Measurements from ENCODE around the gene ISG20L2. TPM values are rescaled to one million over a fixed set of nuclear protein-coding genes. Genes with fewer than 3 reads are reported as not detected.

Gene ISG20L2
- total and polyA plus RNA-seq, 2 donors (not counting 3 experiments of a cell fraction or from before 2014, with no cell fraction given): 33.2 to 35.3 TPM

DNA sequence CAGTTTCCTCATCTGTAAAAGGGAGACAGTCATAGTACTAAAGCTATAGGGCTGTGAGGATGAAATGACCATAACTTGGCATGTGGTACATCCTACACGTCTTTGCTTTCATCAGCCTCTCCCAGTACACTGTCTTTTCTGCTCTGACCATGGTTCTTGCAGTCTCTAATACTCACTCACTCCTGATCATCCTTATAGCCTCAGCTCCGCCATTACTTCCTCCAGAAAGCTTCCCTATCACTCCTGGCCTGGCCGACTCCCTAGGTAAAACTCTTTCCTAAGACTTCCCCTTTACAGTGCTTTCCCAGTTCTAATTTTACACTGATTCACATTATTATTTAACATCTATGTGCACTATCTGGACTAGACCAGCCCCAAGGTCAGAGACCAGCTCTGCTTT, 17.3 kb upstream of the ISG20L2 start:
- Histone ChIP-seq H3K36me3 (ENCODE audit: control insufficient read depth in 2 of 2, extremely low read depth in 1 of 2, insufficient read depth in 2 of 2, low read length in 2 of 2) (peaks cover 11 to 14% of the 10 kb centered on the region in 2 experiments), H3K27ac (ENCODE audit: insufficient read depth, low read depth, low read length) (peak overlapping the region; percentile 99), H3K79me2 (ENCODE audit: control insufficient read depth, insufficient read depth, low read length) (peaks cover 65% of the 10 kb centered on the region), H4K20me1 (replicated peaks; ENCODE audit: control insufficient read depth, extremely low read depth, insufficient read depth, low read length) (no peaks in the 10 kb centered on the region), H2AFZ (ENCODE audit: low read depth, low read length) (no peak overlapping the region), H3K9me1 (replicated peaks; ENCODE audit: control insufficient read depth, extremely low read depth, insufficient read depth, low read length) (no peaks in the 10 kb centered on the region), H3K27me3 (ENCODE audit: control insufficient read depth in 2 of 2, insufficient read depth in 2 of 2, low read length in 2 of 2) (no peaks in the 10 kb centered on the region), H3K9me3 (replicated peaks; ENCODE audit: control insufficient read depth, insufficient read depth, low read length) (no peaks in the 10 kb centered on the region), H3K4me2 (ENCODE audit: insufficient read depth, low read length) (peak overlapping the region; percentile 49), H3K4me3 (replicated peaks in 1 of 3; ENCODE audit: insufficient read depth in 1 of 3, low read depth in 1 of 3, low read length in 3 of 3) (no peak overlapping the region), H3K9ac (replicated peaks; ENCODE audit: extremely low read depth, insufficient read depth, low read length) (no peak overlapping the region), H3K4me1 (ENCODE audit: control insufficient read depth, extremely low read depth, insufficient read depth, low read length) (peaks cover 46% of the 10 kb centered on the region)
- dilution Hi-C loops (cut with MboI; ENCODE audit: extremely low pct_ligation_motif_present, low sequenced_read_pairs): no loop called here
- intact Hi-C loops (cut with micrococcal nuclease): loop anchor here (1.0 to 5.0 kb wide), 2 partner anchors 18 to 244 kb away; partner anchors contain the start of genes ISG20L2, MEF2D and METTL25B
- DNase-seq (ENCODE audit: low read depth, low spot score) (no peak), FAIRE-seq (no peak)
- no peak for TF ChIP-seq EZH2 (IDR thresholded peaks at IDR 0.05; ENCODE audit: borderline replicate concordance, low read depth, low read length, severe bottlenecking)
- TF ChIP-seq MYC (IDR thresholded peaks at IDR 0.05; ENCODE audit: low read depth, low read length): no peak
- TF ChIP-seq POLR2AphosphoS5 (IDR thresholded peaks at IDR 0.05; ENCODE audit: insufficient read depth, low read depth, low read length): no peak
- TF ChIP-seq, protein P1, sequence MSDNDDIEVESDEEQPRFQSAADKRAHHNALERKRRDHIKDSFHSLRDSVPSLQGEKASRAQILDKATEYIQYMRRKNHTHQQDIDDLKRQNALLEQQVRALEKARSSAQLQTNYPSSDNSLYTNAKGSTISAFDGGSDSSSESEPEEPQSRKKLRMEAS (IDR thresholded peaks at IDR 0.05; ENCODE audit: insufficient read depth, insufficient read length): no peak
- no peak for TF ChIP-seq POLR2A (IDR thresholded peaks at IDR 0.05; ENCODE audit: low read depth, low read length)
- no peak for TF ChIP-seq GATA2 (IDR thresholded peaks at IDR 0.05; ENCODE audit: insufficient read depth, insufficient read length, low read depth, low read length)
- TF ChIP-seq, protein P2, sequence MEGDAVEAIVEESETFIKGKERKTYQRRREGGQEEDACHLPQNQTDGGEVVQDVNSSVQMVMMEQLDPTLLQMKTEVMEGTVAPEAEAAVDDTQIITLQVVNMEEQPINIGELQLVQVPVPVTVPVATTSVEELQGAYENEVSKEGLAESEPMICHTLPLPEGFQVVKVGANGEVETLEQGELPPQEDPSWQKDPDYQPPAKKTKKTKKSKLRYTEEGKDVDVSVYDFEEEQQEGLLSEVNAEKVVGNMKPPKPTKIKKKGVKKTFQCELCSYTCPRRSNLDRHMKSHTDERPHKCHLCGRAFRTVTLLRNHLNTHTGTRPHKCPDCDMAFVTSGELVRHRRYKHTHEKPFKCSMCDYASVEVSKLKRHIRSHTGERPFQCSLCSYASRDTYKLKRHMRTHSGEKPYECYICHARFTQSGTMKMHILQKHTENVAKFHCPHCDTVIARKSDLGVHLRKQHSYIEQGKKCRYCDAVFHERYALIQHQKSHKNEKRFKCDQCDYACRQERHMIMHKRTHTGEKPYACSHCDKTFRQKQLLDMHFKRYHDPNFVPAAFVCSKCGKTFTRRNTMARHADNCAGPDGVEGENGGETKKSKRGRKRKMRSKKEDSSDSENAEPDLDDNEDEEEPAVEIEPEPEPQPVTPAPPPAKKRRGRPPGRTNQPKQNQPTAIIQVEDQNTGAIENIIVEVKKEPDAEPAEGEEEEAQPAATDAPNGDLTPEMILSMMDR (IDR thresholded peaks at IDR 0.05; ENCODE audit: extremely low read depth in 1 of 2, insufficient read depth in 1 of 2, low read depth in 1 of 2, low read length in 2 of 2): no peak
- no peak for TF ChIP-seq JUN (IDR thresholded peaks at IDR 0.05; ENCODE audit: borderline replicate concordance, insufficient read depth, insufficient read length, low read depth)
- no peak for TF ChIP-seq FOS (IDR thresholded peaks at IDR 0.05; ENCODE audit: borderline replicate concordance, insufficient read depth, low read length)
- BruUV-seq (replicated peaks): no TSS peak
- ChIA-PET CTCF (interaction anchor here (0.7 to 1.0 kb wide), 2 partner anchors 12 to 19 kb away, joined by 3 read pairs; no protein-coding TSS in a partner anchor), POLR2A (no interaction called here)

Measured in endothelial cell of umbilical vein (primary cell).